A549 (cell line): ENCODE data around the gene ZDHHC3. TPM values are rescaled to one million over a fixed set of nuclear protein-coding genes. Genes with fewer than 3 reads are reported as not detected.

Experiments used
- ATAC-seq, 2 experiments: fragments of 200-7000 bp in 1 of 2; fragments of >200 bp in 1 of 2; cut with Nextera tagmentation in 1 of 2; cut with Tn5 transposase in 1 of 2; 3 replicates each; pipeline versions ENCODE4 v1.8.0 to v1.9.1; 2018 to 2020; ENCODE audit warnings: mild to moderate bottlenecking in 1 of 2, moderate library complexity in 1 of 2
- CTCF ChIA-PET: fragments of 300-600 bp; sonication (Branson Sonifier 250); formaldehyde crosslinking; extraction: SDS; loops from one replicate; lab custom pipeline; 2021; ENCODE audit warnings: antibody characterized with exemption, inconsistent platforms; lab: Yijun Ruan, JAX
- POLR2A ChIA-PET: fragments of 350-600 bp; formaldehyde crosslinking; extraction: SDS; loops from one replicate; lab custom pipeline; 2021; ENCODE audit warnings: antibody characterized with exemption, inconsistent platforms; lab: Yijun Ruan, JAX
- DNase-seq, 2 experiments: peaks; one replicate each; pipeline versions ENCODE4 v3.0.0 to v3.0.0-alpha.2; 2011 to 2016; ENCODE audit warnings: low read depth in 1 of 2, low spot score in 1 of 2
- FAIRE-seq: peaks from 2 replicates; lab custom pipeline; 2011; peaks lifted over from hg19 to GRCh38; lab: Jason Lieb, UNC
- H3K27ac ChIP-seq, 2 experiments: fragments of >200 bp; sonication (Bioruptor Twin); formaldehyde crosslinking; 3 replicates each; pipeline ENCODE4 v1.5.1; 2016 to 2017
- H3K4me1 ChIP-seq: fragments of >200 bp; sonication (Bioruptor Twin); formaldehyde crosslinking; 3 replicates; pipeline ENCODE4 v1.6.1; 2016
- H3K4me2 ChIP-seq: fragments of >200 bp; sonication (Bioruptor Twin); formaldehyde crosslinking; 3 replicates; pipeline ENCODE4 v1.6.1; 2016
- H3K4me3 ChIP-seq: fragments of >200 bp; sonication (Bioruptor Twin); formaldehyde crosslinking; 3 replicates; pipeline ENCODE4 v1.5.1; 2016
- H3K9me3 ChIP-seq: fragments of >200 bp; sonication (Bioruptor Twin); formaldehyde crosslinking; 3 replicates; pipeline ENCODE4 v1.6.1; 2016
- BHLHE40 ChIP-seq: IDR thresholded peaks from 2 replicates; pipeline ENCODE4 v1.6.1; 2012; ENCODE audit warnings: low read depth, low read length, inconsistent platforms
- CHD2 ChIP-seq: fragments of 150-350 bp; IDR thresholded peaks from 2 replicates; pipeline ENCODE4 v1.6.1; 2014; ENCODE audit warnings: low read length; ENCODE audit not compliant: partially characterized antibody
- CHD4 ChIP-seq: fragments of 200-600 bp; sonication (generic); IDR thresholded peaks from 2 replicates; pipeline ENCODE4 v1.6.1; 2016; ENCODE audit warnings: antibody characterized with exemption, mild to moderate bottlenecking, borderline replicate concordance
- EHMT2 ChIP-seq: fragments of 200-600 bp; sonication (generic); IDR thresholded peaks from 2 replicates; pipeline ENCODE4 v1.6.1; 2016; ENCODE audit warnings: antibody characterized with exemption, low read depth, mild to moderate bottlenecking, moderate library complexity
- EP300 ChIP-seq, 2 experiments: fragments of >200 bp; sonication (Bioruptor Twin); formaldehyde crosslinking; IDR thresholded peaks; 2 replicates in 1 of 2; 3 replicates in 1 of 2; pipeline ENCODE4 v1.6.1; 2016 to 2017
- FOSL2 ChIP-seq, 2 experiments: fragments of 450-650 bp in 1 of 2; fragments of >200 bp in 1 of 2; sonication (Bioruptor Twin) in 1 of 2; formaldehyde crosslinking; IDR thresholded peaks; 2 replicates each; pipeline versions ENCODE4 v1.5.0 to v1.6.1; 2016 to 2020; ENCODE audit warnings: mild to moderate bottlenecking in 1 of 2, moderate library complexity in 1 of 2
- GATA3 ChIP-seq: IDR thresholded peaks from 2 replicates; pipeline ENCODE4 v1.6.1; 2012; ENCODE audit warnings: borderline replicate concordance
- HDAC2 ChIP-seq: fragments of 200-600 bp; sonication (generic); IDR thresholded peaks from 2 replicates; pipeline ENCODE4 v1.6.1; 2016
- HEYL ChIP-seq: fragments of 250-450 bp; sonication (Bioruptor Pico); IDR thresholded peaks from 2 replicates; pipeline ENCODE4 v1.8.0; 2021; ENCODE audit warnings: mild to moderate bottlenecking, moderate library complexity
- KDM1A ChIP-seq: fragments of 200-600 bp; sonication (generic); IDR thresholded peaks from 2 replicates; pipeline ENCODE4 v1.6.1; 2016; ENCODE audit warnings: low read depth, mild to moderate bottlenecking
- KDM5A ChIP-seq: fragments of 200-600 bp; sonication (generic); IDR thresholded peaks from 2 replicates; pipeline ENCODE4 v1.6.1; 2016; ENCODE audit warnings: antibody characterized with exemption, mild to moderate bottlenecking
- MAZ ChIP-seq: fragments of 150-350 bp; IDR thresholded peaks from 2 replicates; pipeline ENCODE4 v1.6.1; 2014; ENCODE audit warnings: antibody characterized with exemption, low read depth, low read length, borderline replicate concordance
- NR3C1 ChIP-seq: fragments of >200 bp; sonication (Bioruptor Twin); formaldehyde crosslinking; IDR thresholded peaks from 3 replicates; pipeline ENCODE4 v1.6.1; 2017
- POLR2AphosphoS2 ChIP-seq: conservative IDR thresholded peaks from 2 replicates; pipeline ENCODE4 v1.6.1; 2012; ENCODE audit warnings: low read length, improper control_type of control experiment, inconsistent platforms
- RAD21 ChIP-seq, 2 experiments: fragments of >200 bp in 1 of 2; sonication (Bioruptor Twin) in 1 of 2; formaldehyde crosslinking in 1 of 2; IDR thresholded peaks in 1 of 2; conservative IDR thresholded peaks in 1 of 2; 2 replicates in 1 of 2; 3 replicates in 1 of 2; pipeline ENCODE4 v1.6.1; 2012 to 2018; ENCODE audit warnings: inconsistent platforms in 1 of 2
- RFX5 ChIP-seq: fragments of 450-650 bp; IDR thresholded peaks from 2 replicates; pipeline ENCODE4 v1.7.1; 2014; ENCODE audit warnings: antibody characterized with exemption, mild to moderate bottlenecking, moderate library complexity
- TFCP2L1 ChIP-seq: fragments of 250-450 bp; sonication (Bioruptor Pico); IDR thresholded peaks from 2 replicates; pipeline ENCODE4 v1.5.0; 2021; ENCODE audit warnings: mild to moderate bottlenecking
- TP53 ChIP-seq: fragments of 250-450 bp; sonication (Bioruptor Pico); IDR thresholded peaks from 2 replicates; pipeline ENCODE4 v1.5.0; 2021; ENCODE audit warnings: mild to moderate bottlenecking, moderate library complexity
- ZNF302 ChIP-seq: fragments of 250-450 bp; sonication (Bioruptor Pico); IDR thresholded peaks from 2 replicates; pipeline ENCODE4 v1.9.0; 2021; ENCODE audit warnings: inconsistent platforms, mild to moderate bottlenecking, moderate library complexity
- ZSCAN20 ChIP-seq: fragments of 250-450 bp; sonication (Bioruptor Pico); IDR thresholded peaks from 2 replicates; pipeline ENCODE4 v1.8.0; 2022; ENCODE audit warnings: mild to moderate bottlenecking, moderate library complexity
- WGBS: methylation state at CpG from one replicate; pipeline ENCODE4 v1.1.6; 2017; ENCODE audit errors: missing lambda C conversion rate; 5-methylcytosine and 5-hydroxymethylcytosine counted together
- polyA plus RNA-seq, 4 experiments: library from polyadenylated mRNA; depleted of rRNA in 3 of 4; stranded (reverse); fragments of >200 nt; fragmentation: RNase III in 1 of 4; extraction: RNeasy Plus Mini Kit Qiagen cat#74134 plus additional on column Dnase treatment in 1 of 4; gene quantifications; 2 replicates in 3 of 4; 3 replicates in 1 of 4; pipeline ENCODE4 v1.2.3, GENCODE V29; 2011 to 2017
- TF ChIP-seq, protein P1 (sequence below): fragments of >200 bp; sonication (Bioruptor Twin); formaldehyde crosslinking; IDR thresholded peaks from 2 replicates; pipeline ENCODE4 v1.6.1; 2016
- TF ChIP-seq, protein P2 (sequence below): IDR thresholded peaks from 2 replicates; pipeline ENCODE4 v1.6.1; 2012; ENCODE audit warnings: low read depth, borderline replicate concordance
- TF ChIP-seq, protein P3 (sequence below): fragments of 250-450 bp; sonication (Bioruptor Pico); IDR thresholded peaks from 2 replicates; pipeline ENCODE4 v1.5.0; 2020; ENCODE audit warnings: low read depth, mild to moderate bottlenecking, moderate library complexity

Gene ZDHHC3
- polyA plus RNA-seq, 2 of the 4 experiments (the other 2 are of a cell fraction), result 28.7 to 57.7 TPM

DNA sequence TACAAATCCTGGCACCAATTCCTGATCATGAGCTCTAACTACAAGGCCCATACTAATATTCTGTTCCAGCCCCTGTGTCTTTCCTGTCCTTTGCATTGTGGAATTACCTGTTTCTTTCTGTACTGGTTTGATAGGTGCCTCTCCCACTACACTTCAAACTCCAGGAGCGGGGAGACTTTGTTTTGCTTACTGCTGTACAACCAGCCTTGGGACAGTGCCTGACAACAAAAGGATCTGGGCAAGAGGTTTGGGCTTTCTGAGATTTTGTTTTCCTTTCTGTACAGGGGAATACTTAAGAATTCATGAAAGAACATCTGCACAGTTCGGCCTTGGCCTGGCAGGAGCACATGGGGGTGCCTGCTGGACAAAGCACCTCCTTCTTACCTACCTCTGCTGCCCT lies 45.1 kb downstream of the ZDHHC3 start:
- Histone ChIP-seq H3K9me3 (no peaks in the 10 kb centered on the region), H3K4me2 (no peak overlapping the region), H3K4me1 (no peaks in the 10 kb centered on the region), H3K4me3 (no peak overlapping the region)
- FAIRE-seq (no peak), DNase-seq (no peak), ATAC-seq (no peak)
- WGBS, result 92% methylated on average over 2 of the region's 2 CpGs
- TF ChIP-seq POLR2AphosphoS2 (no peak), BHLHE40 (no peak)
- TF ChIP-seq, protein P1, sequence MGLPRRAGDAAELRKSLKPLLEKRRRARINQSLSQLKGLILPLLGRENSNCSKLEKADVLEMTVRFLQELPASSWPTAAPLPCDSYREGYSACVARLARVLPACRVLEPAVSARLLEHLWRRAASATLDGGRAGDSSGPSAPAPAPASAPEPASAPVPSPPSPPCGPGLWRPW, result no peak
- TF ChIP-seq, all 56 proteins: peak for 0
- H3K27ac ChIP-seq, result no peak overlapping the region
- POLR2A ChIA-PET, result no interaction called here
- CTCF ChIA-PET, result interaction anchor here (0.6 to 1.1 kb wide), 2 partner anchors 17 to 400 kb away, joined by 3 read pairs; no protein-coding TSS in a partner anchor

DNA sequence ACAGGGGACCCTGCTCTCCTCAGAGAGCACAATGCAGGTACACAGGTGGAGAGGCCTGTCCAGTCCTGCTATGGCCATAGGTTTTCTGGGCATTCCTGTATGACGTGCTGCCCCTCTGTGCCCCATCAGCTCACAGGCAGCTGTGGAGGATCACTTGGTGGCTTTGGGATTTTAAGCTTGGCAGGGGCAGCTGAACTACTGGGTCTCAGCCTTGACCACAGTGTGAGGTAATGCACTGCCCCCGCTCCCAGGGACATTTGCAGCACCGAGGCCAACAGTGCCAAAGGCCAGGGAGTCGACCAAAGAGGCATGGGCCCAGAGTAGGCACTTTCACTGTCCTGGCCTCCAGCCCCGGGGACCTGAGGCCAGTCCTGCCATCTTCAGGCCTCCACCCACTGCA lies 46.2 kb downstream of the ZDHHC3 start:
- ChIA-PET POLR2A (no interaction called here), CTCF (interaction anchor here (1.3 kb wide), 1 partner anchor 16 kb away, joined by 3 read pairs; no protein-coding TSS in a partner anchor)
- no peak overlapping the region for H3K4me3 ChIP-seq
- DNase-seq, result no peak
- FAIRE-seq, result no peak
- no peaks in the 10 kb centered on the region for H3K9me3 ChIP-seq
- ATAC-seq, result no peak
- 95% methylated on average over 3 of the region's 5 CpGs for WGBS
- TF ChIP-seq HEYL (CRISPR knock-in tag), result no peak
- TF ChIP-seq KDM1A, result no peak
- TF ChIP-seq TP53 (CRISPR knock-in tag), result no peak
- no peak for TF ChIP-seq EHMT2
- no peak for TF ChIP-seq KDM5A
- no peak for TF ChIP-seq RAD21 (conservative IDR thresholded peaks at IDR 0.05 in 1 of 2, IDR thresholded peaks at IDR 0.05 in 1 of 2)
- TF ChIP-seq EP300 (IDR thresholded peaks at IDR 0.05), result no peak
- no peak for TF ChIP-seq BHLHE40
- no peak for TF ChIP-seq ZSCAN20 (CRISPR knock-in tag)
- TF ChIP-seq HDAC2, result no peak
- TF ChIP-seq, protein P2, sequence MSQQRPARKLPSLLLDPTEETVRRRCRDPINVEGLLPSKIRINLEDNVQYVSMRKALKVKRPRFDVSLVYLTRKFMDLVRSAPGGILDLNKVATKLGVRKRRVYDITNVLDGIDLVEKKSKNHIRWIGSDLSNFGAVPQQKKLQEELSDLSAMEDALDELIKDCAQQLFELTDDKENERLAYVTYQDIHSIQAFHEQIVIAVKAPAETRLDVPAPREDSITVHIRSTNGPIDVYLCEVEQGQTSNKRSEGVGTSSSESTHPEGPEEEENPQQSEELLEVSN, result no peak
- TF ChIP-seq TFCP2L1, result no peak
- no peak for TF ChIP-seq NR3C1
- no peak for TF ChIP-seq CHD2
- TF ChIP-seq RFX5, result no peak
- H3K4me2 ChIP-seq, result no peak overlapping the region
- no peaks in the 10 kb centered on the region for H3K4me1 ChIP-seq
- H3K27ac ChIP-seq, result no peak overlapping the region

DNA sequence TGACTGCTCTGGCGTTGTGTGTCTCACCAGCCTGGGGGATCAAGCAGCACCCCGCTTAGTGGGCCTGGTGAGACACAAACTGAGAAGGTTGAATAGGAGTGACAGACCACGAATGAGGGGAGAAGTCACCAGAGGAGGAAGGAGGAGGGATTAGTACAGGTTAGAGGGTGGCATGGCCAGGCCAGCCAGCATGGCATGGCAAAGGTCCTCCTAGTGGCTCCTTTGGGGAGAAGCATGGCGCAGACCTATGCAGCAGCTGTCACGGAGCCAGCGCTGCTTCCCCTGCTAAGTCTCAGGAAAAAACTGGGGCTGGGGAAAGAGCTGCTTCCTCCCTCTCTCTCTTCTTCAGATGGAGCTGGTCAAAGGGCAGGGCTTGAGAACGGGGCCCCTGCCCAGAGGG lies 48.6 kb downstream of the ZDHHC3 start:
- FAIRE-seq, result no peak
- ATAC-seq, result no peak
- WGBS, result 88% methylated on average over 7 of the region's 7 CpGs

DNA sequence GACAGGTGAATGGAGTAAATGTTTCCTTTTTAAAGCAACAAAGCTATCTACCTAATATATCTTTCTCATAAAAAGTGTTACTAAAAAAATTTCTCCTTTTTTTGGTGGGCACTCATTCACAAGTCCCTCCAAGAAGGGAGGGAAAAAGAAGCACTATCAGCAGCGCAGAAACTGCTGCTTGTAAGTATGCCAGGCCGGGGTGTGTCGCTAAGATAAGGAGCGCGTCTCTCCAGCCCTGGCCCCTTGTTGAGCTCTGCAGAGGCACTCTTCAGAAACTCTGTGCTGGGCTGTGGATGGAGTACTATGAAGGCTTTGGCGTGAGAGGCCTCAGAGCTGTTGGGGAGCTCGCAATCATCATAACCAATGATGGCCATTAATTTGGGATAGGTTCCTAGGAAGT lies 49.1 kb downstream of the ZDHHC3 start:
- TF ChIP-seq CHD4, result no peak
- no peak for TF ChIP-seq KDM1A
- no peak for TF ChIP-seq GATA3
- TF ChIP-seq FOSL2 (IDR thresholded peaks at IDR 0.05), result no peak
- TF ChIP-seq FOSL2 (CRISPR knock-in tag; IDR thresholded peaks at IDR 0.05), result no peak
- no peak for TF ChIP-seq MAZ
- no peak for TF ChIP-seq ZNF302 (CRISPR knock-in tag)
- Histone ChIP-seq H3K4me3 (no peak overlapping the region), H3K4me2 (no peak overlapping the region), H3K27ac (no peak overlapping the region), H3K4me1 (no peaks in the 10 kb centered on the region), H3K9me3 (no peaks in the 10 kb centered on the region)
- POLR2A ChIA-PET, result no interaction called here
- DNase-seq (no peak), FAIRE-seq (no peak), ATAC-seq (no peak)
- CTCF ChIA-PET, result no interaction called here
- 97% methylated on average over 7 of the region's 7 CpGs for WGBS

More for the DNA sequence above, 48.6 kb downstream of the ZDHHC3 start:
- Histone ChIP-seq H3K4me2 (no peak overlapping the region), H3K4me3 (no peak overlapping the region), H3K9me3 (no peaks in the 10 kb centered on the region), H3K27ac (no peak overlapping the region), H3K4me1 (no peaks in the 10 kb centered on the region)
- POLR2A ChIA-PET, result no interaction called here
- CTCF ChIA-PET, result no interaction called here
- no peak for DNase-seq
- TF ChIP-seq, protein P3, sequence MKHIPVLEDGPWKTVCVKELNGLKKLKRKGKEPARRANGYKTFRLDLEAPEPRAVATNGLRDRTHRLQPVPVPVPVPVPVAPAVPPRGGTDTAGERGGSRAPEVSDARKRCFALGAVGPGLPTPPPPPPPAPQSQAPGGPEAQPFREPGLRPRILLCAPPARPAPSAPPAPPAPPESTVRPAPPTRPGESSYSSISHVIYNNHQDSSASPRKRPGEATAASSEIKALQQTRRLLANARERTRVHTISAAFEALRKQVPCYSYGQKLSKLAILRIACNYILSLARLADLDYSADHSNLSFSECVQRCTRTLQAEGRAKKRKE, result no peak
